ENCODE data around the gene DAAM1.
A peak's percentile ranks its signal among the peaks of the same experiment; 100 is the strongest.

DAAM1 gene

GRCh38 chr14:59188461-59189090 lies at the start of gene DAAM1:
Gene DAAM1, plus strand, starts transcription at chr14:59188667. Its CDS starts 74,811 bp downstream, at chr14:59263478.
- peak; percentile 80 to 94 for DNase-seq

- DNase-seq: no peak
Measured at GRCh38 chr14:59139324-59139723, 49.1 kb upstream of the DAAM1 start.

GRCh38 chr14:59140106-59140843 lies 48.2 kb upstream of the DAAM1 start:
- no peak for DNase-seq

- no peak for DNase-seq
Measured at GRCh38 chr14:59146484-59146883, 42.0 kb upstream of the DAAM1 start.

- DNase-seq: no peak
Measured at GRCh38 chr14:59147007-59147406, 41.5 kb upstream of the DAAM1 start.

- no peak for DNase-seq
Measured at GRCh38 chr14:59148334-59148900, 40.0 kb upstream of the DAAM1 start.

GRCh38 chr14:59150990-59151389 lies 37.5 kb upstream of the DAAM1 start:
- DNase-seq: no peak

- no peak for DNase-seq
Measured at GRCh38 chr14:59154373-59154772, 34.1 kb upstream of the DAAM1 start.

GRCh38 chr14:59155886-59156285 lies 32.6 kb upstream of the DAAM1 start:
- no peak for DNase-seq

- no peak for DNase-seq
Measured at GRCh38 chr14:59159169-59159568, 29.3 kb upstream of the DAAM1 start.

GRCh38 chr14:59160506-59160905 lies 28.0 kb upstream of the DAAM1 start:
- no peak for DNase-seq

GRCh38 chr14:59161561-59162175 lies 26.8 kb upstream of the DAAM1 start:
- DNase-seq: peak in 1 of 2 donors; percentile 32

- DNase-seq: no peak
Measured at GRCh38 chr14:59166258-59166657, 22.2 kb upstream of the DAAM1 start.

- no peak for DNase-seq
Measured at GRCh38 chr14:59175404-59175803, 13.1 kb upstream of the DAAM1 start.

- no peak for DNase-seq
Measured at GRCh38 chr14:59176765-59177164, 11.7 kb upstream of the DAAM1 start.

GRCh38 chr14:59177262-59177661 lies 11.2 kb upstream of the DAAM1 start:
- DNase-seq: no peak

GRCh38 chr14:59181791-59182190 lies 6.7 kb upstream of the DAAM1 start:
- no peak for DNase-seq

- no peak for DNase-seq
Measured at GRCh38 chr14:59182641-59183040, 5.8 kb upstream of the DAAM1 start.

GRCh38 chr14:59183150-59183549 lies 5.3 kb upstream of the DAAM1 start:
- DNase-seq: no peak

- DNase-seq: no peak
Measured at GRCh38 chr14:59184396-59184795, 4.1 kb upstream of the DAAM1 start.

GRCh38 chr14:59185676-59186075 lies 2.8 kb upstream of the DAAM1 start:
- no peak for DNase-seq

GRCh38 chr14:59186306-59186705 lies 2.2 kb upstream of the DAAM1 start:
- no peak for DNase-seq

GRCh38 chr14:59187118-59187517 lies 1.3 kb upstream of the DAAM1 start:
- no peak for DNase-seq
